K562 (cell line): Measurements from ENCODE around the gene ZNF501. TPM values are rescaled to one million over a fixed set of nuclear protein-coding genes. Genes with fewer than 3 reads are reported as not detected.

Experiments
- ARID1B ChIP-seq: fragments of 450-650 bp; IDR thresholded peaks from 2 replicates; pipeline ENCODE4 v1.6.1; 2016; ENCODE audit warnings: antibody characterized with exemption, mild to moderate bottlenecking, inconsistent platforms
- ARID4B ChIP-seq: sonication (generic); formaldehyde crosslinking; IDR thresholded peaks from 2 replicates; pipeline ENCODE4 v1.8.0; 2022; ENCODE audit warnings: mild to moderate bottlenecking, missing genetic modification reagents
- ATF7 ChIP-seq: fragments of 450-650 bp; IDR thresholded peaks from 2 replicates; pipeline ENCODE4 v1.7.1; 2014; ENCODE audit warnings: mild to moderate bottlenecking, moderate library complexity
- BRCA1 ChIP-seq, 2 experiments: fragments of 450-650 bp in 1 of 2; sonication (generic) in 1 of 2; formaldehyde crosslinking in 1 of 2; IDR thresholded peaks; 2 replicates each; pipeline versions ENCODE4 v1.5.0 to v1.6.1; 2017 to 2020; ENCODE audit warnings: mild to moderate bottlenecking in 1 of 2, missing genetic modification reagents in 1 of 2
- BRD4 ChIP-seq: fragments of 200-600 bp; sonication (generic); IDR thresholded peaks from 2 replicates; pipeline ENCODE4 v1.6.1; 2017; ENCODE audit warnings: inconsistent platforms
- CBX1 ChIP-seq: sonication (generic); IDR thresholded peaks from 2 replicates; pipeline ENCODE4 v1.6.1; 2016; ENCODE audit warnings: antibody characterized with exemption, low read depth, mild to moderate bottlenecking
- CBX3 ChIP-seq, 2 experiments: IDR thresholded peaks; 1 replicate in 1 of 2; 2 replicates in 1 of 2; pipeline ENCODE4 v1.6.1; 2012; ENCODE audit warnings: inconsistent platforms in 2 of 2, low read length in 2 of 2, borderline replicate concordance in 1 of 2, control low read depth in 1 of 2
- CCNT2 ChIP-seq: IDR thresholded peaks from 2 replicates; pipeline ENCODE4 v1.6.1; 2011; ENCODE audit warnings: borderline replicate concordance, low read depth, mild to moderate bottlenecking, moderate library complexity, mixed read lengths, low read length; ENCODE audit not compliant: insufficient read length; ENCODE audit errors: extremely low read depth
- CEBPZ ChIP-seq: fragments of 150-350 bp; IDR thresholded peaks from 2 replicates; pipeline ENCODE4 v1.6.1; 2014; ENCODE audit warnings: low read depth, mild to moderate bottlenecking, low read length, borderline replicate concordance
- CREB1 ChIP-seq, 2 experiments: sonication (generic) in 1 of 2; formaldehyde crosslinking in 1 of 2; IDR thresholded peaks; 2 replicates each; pipeline versions ENCODE4 v1.6.1 to v1.8.0; 2012 to 2022; ENCODE audit warnings: inconsistent platforms in 1 of 2, mild to moderate bottlenecking in 1 of 2, missing genetic modification reagents in 1 of 2, moderate library complexity in 1 of 2
- CREM ChIP-seq: IDR thresholded peaks from 2 replicates; pipeline ENCODE4 v1.6.1; 2014; ENCODE audit warnings: antibody characterized with exemption, low read depth
- EP300 ChIP-seq: IDR thresholded peaks from 2 replicates; pipeline ENCODE4 v1.6.1; 2012; ENCODE audit warnings: low read length, improper control_type of control experiment
- ERF ChIP-seq: fragments of 450-650 bp; formaldehyde crosslinking; IDR thresholded peaks from 2 replicates; pipeline ENCODE4 v1.4.0; 2020; ENCODE audit warnings: mild to moderate bottlenecking, mixed read lengths
- MBD2 ChIP-seq: sonication (generic); IDR thresholded peaks from 2 replicates; pipeline ENCODE4 v1.6.1; 2016; ENCODE audit warnings: low read depth, borderline replicate concordance
- NCOA1 ChIP-seq: fragments of 450-650 bp; IDR thresholded peaks from 2 replicates; pipeline ENCODE4 v1.6.1; 2016; ENCODE audit warnings: low read depth
- NR2C1 ChIP-seq, 2 experiments: fragments of 450-650 bp; IDR thresholded peaks; 2 replicates each; pipeline ENCODE4 v1.6.1; 2017; ENCODE audit warnings: mild to moderate bottlenecking in 2 of 2, antibody characterized with exemption in 1 of 2, inconsistent platforms in 1 of 2, missing compliant biosample characterization in 1 of 2, missing genetic modification characterization in 1 of 2
- TBP ChIP-seq: optimal IDR thresholded peaks from 2 replicates; pipeline ENCODE3; 2011; ENCODE audit warnings: low read depth, low read length, improper control_type of control experiment
- ZBTB33 ChIP-seq: sonication (generic); formaldehyde crosslinking; IDR thresholded peaks from 2 replicates; pipeline ENCODE4 v1.8.1; 2023; ENCODE audit warnings: mild to moderate bottlenecking, missing genetic modification reagents
- polyA plus RNA-seq, 8 experiments: library from polyadenylated mRNA; depleted of rRNA in 4 of 8; stranded (reverse) in 5 of 8; unstranded in 3 of 8; fragments of >200 nt; fragmentation: Nextera tagmentation in 2 of 8; fragmentation: Illumina TruSeq in 1 of 8; extraction: Ambion mirVana in 2 of 8; extraction: Trizol in 1 of 8; gene quantifications; 2 replicates each; pipeline versions ENCODE4 v1.2.1 to v1.2.3, GENCODE V29; 2011 to 2014; ENCODE audit warnings: inconsistent platforms in 1 of 8, missing spikeins in 1 of 8
- total RNA-seq, 7 experiments: library from RNA; depleted of rRNA in 6 of 7; stranded (reverse); fragments of >200 nt in 6 of 7; fragmentation: Illumina TruSeq in 2 of 7; extraction: Trizol in 2 of 7; gene quantifications; 2 replicates each; pipeline versions ENCODE4 v1.2.1 to v1.2.3, GENCODE V29; 2011 to 2021; ENCODE audit warnings: low replicate concordance in 1 of 7

Gene ZNF501
- total and polyA plus RNA-seq, 9 of the 15 experiments (the other 6 are each of a cell fraction or from before 2014, with no cell fraction given) = 1.2 to 6.5 (median 3.7) TPM

GRCh38 chr3:44729384-44729910 is at the start of gene ZNF501 (continued):
- TF ChIP-seq ARID1B (peak; percentile 10; the same call in 1 of the 2 replicates), CEBPZ (no peak), ZBTB33 (CRISPR knock-in tag) (peak; percentile 92), NCOA1 (peak; percentile 67; the same call in 1 of the 2 replicates), CCNT2 (peak; percentile 50), NR2C1 (IDR thresholded peaks at IDR 0.05) (0 out of 2 replicates have a peak, but pooled peaks have one; percentile 37), NR2C1 (tag; IDR thresholded peaks at IDR 0.05) (peak; percentile 77), ERF (CRISPR knock-in tag) (peak; percentile 81; the same call in 1 of the 2 replicates), CREB1 (IDR thresholded peaks at IDR 0.05) (peak; percentile 95), CREB1 (CRISPR knock-in tag; IDR thresholded peaks at IDR 0.05) (peak; percentile 89), EP300 (peak; percentile 37), BRCA1 (IDR thresholded peaks at IDR 0.05) (no peak), BRCA1 (CRISPR knock-in tag; IDR thresholded peaks at IDR 0.05) (no peak), ATF7 (peak; percentile 91), TBP (peak; percentile 73), CBX3 (IDR thresholded peaks at IDR 0.05; ENCODE audit: borderline replicate concordance in 1 of 2, low read length in 2 of 2) (peak in 1 of 2 experiments; percentile 86; a peak in 2 of 3 replicates), CBX1 (peak; percentile 98), CREM (peak; percentile 100), ARID4B (peak; percentile 65; the same call in 1 of the 2 replicates), BRD4 (peak; percentile 79; the same call in 1 of the 2 replicates), MBD2 (peak; percentile 55; the same call in 1 of the 2 replicates)
